ENCODE data around the gene SHQ1.

SHQ1 gene

GRCh38 chr3:72818092-72818773 lies 30.0 kb downstream of the SHQ1 start (continued):
- TF ChIP-seq ZNF626 (tag by site-specific recombination; IDR thresholded peaks at IDR 0.05), result no peak
- no peak for TF ChIP-seq ZNF664 (tag by site-specific recombination; IDR thresholded peaks at IDR 0.05)
- no peak for TF ChIP-seq YY2 (tag by site-specific recombination; IDR thresholded peaks at IDR 0.05)
- no peak for TF ChIP-seq ZBTB26 (tag by site-specific recombination; optimal IDR thresholded peaks at IDR 0.05)
- no peak for TF ChIP-seq ZNF239 (tag by site-specific recombination; IDR thresholded peaks at IDR 0.05)
- TF ChIP-seq ZNF133 (tag by site-specific recombination; IDR thresholded peaks at IDR 0.05), result no peak
- no peak for TF ChIP-seq ZNF426 (tag by site-specific recombination; IDR thresholded peaks at IDR 0.05)
- no peak for TF ChIP-seq REPIN1 (tag by site-specific recombination; IDR thresholded peaks at IDR 0.05; ENCODE audit: low read depth)
- no peak for TF ChIP-seq ZNF138 (tag by site-specific recombination; IDR thresholded peaks at IDR 0.05; ENCODE audit: borderline replicate concordance)
- TF ChIP-seq ZIC2 (tag by site-specific recombination; IDR thresholded peaks at IDR 0.05), result no peak
- no peak for TF ChIP-seq ZNF843 (tag by site-specific recombination; IDR thresholded peaks at IDR 0.05)
- no peak for TF ChIP-seq ZNF26 (tag by site-specific recombination; IDR thresholded peaks at IDR 0.05)
- TF ChIP-seq EGR2 (tag by site-specific recombination; IDR thresholded peaks at IDR 0.05; ENCODE audit: low read depth), result peak; percentile 43; the same call in 1 of the 2 replicates
- TF ChIP-seq ZSCAN30 (tag by site-specific recombination; IDR thresholded peaks at IDR 0.05), result no peak
- TF ChIP-seq PRDM4 (tag by site-specific recombination; IDR thresholded peaks at IDR 0.05), result no peak
- TF ChIP-seq SCRT1 (tag by site-specific recombination; IDR thresholded peaks at IDR 0.05; ENCODE audit: borderline replicate concordance), result peak; percentile 50; the same call in 1 of the 2 replicates
- TF ChIP-seq TSHZ1 (tag by site-specific recombination; IDR thresholded peaks at IDR 0.05; ENCODE audit: borderline replicate concordance), result no peak
- TF ChIP-seq ZNF654 (tag by site-specific recombination; IDR thresholded peaks at IDR 0.05; ENCODE audit: low read depth), result peak; percentile 59
- no peak for TF ChIP-seq ZNF324 (tag by site-specific recombination; IDR thresholded peaks at IDR 0.05)
- TF ChIP-seq ZNF10 (tag by site-specific recombination; IDR thresholded peaks at IDR 0.05), result no peak

Measured in HEK293 (cell line).